Effector memory CD8-positive, alpha-beta T cell (primary cell): ENCODE measurements around the gene TMEM151A.
"Not testable (repeated sequence)": the region's sequence is repeated elsewhere in the genome, so short reads cannot be mapped to it uniquely, and the experiment has no call there.

Source experiments
- ATAC-seq: fragments of 150-1000 bp; cut with Tn5 transposase; replicated peaks from 2 replicates; pipeline ENCODE4 v1.10.0; 2021; ENCODE audit warnings: mild to moderate bottlenecking, moderate library complexity
- DNase-seq, 3 experiments: peaks; one replicate each; pipeline ENCODE4 v3.0.0; 2021
- H3K27ac Mint-ChIP-seq, 2 donors: one replicate each; pipeline ENCODE4 v1.8.0; 2022; ENCODE audit warnings: mild to moderate bottlenecking in 2 of 2, mixed read lengths in 2 of 2, moderate library complexity in 2 of 2
- H3K27me3 Mint-ChIP-seq, 2 donors: one replicate each; pipeline ENCODE4 v1.8.0; 2022; ENCODE audit warnings: mixed read lengths in 2 of 2
- H3K36me3 Mint-ChIP-seq: one replicate; pipeline ENCODE4 v1.8.0; 2022; ENCODE audit warnings: mild to moderate bottlenecking, moderate library complexity, mixed read lengths; ENCODE audit not compliant: insufficient read depth
- H3K4me1 Mint-ChIP-seq, 2 donors: one replicate each; pipeline ENCODE4 v1.8.0; 2022; ENCODE audit warnings: low read depth in 2 of 2, mixed read lengths in 2 of 2
- H3K4me3 Mint-ChIP-seq, 2 donors: one replicate each; pipeline ENCODE4 v1.8.0; 2022; ENCODE audit warnings: mild to moderate bottlenecking in 2 of 2, mixed read lengths in 2 of 2, moderate library complexity in 2 of 2
- H3K9me3 Mint-ChIP-seq, 2 donors: one replicate each; pipeline ENCODE4 v1.8.0; 2022; ENCODE audit warnings: mixed read lengths in 2 of 2

Gene TMEM151A

GRCh38 chr11:66320748-66321147 lies 29.1 kb downstream of the TMEM151A start:
- H3K36me3 Mint-ChIP-seq, H3K27ac Mint-ChIP-seq, ATAC-seq, DNase-seq, H3K4me3 Mint-ChIP-seq, H3K27me3 Mint-ChIP-seq, H3K9me3 Mint-ChIP-seq: not testable (repeated sequence)
- H3K4me1 Mint-ChIP-seq = peaks cover 25 to 31% of the 10 kb centered on the region in 2 donors

- Mint-ChIP-seq H3K4me1 (peaks cover 26 to 36% of the 10 kb centered on the region in 2 donors), H3K9me3 (no peaks in the 10 kb centered on the region), H3K36me3 (peaks cover 4% of the 10 kb centered on the region), H3K4me3 (no peak overlapping the region), H3K27ac (no peak overlapping the region), H3K27me3 (no peaks in the 10 kb centered on the region)
- ATAC-seq = no peak
- no peak for DNase-seq
These were observed 29.9 kb downstream of the TMEM151A start for GRCh38 chr11:66321606-66322005.

DNA sequence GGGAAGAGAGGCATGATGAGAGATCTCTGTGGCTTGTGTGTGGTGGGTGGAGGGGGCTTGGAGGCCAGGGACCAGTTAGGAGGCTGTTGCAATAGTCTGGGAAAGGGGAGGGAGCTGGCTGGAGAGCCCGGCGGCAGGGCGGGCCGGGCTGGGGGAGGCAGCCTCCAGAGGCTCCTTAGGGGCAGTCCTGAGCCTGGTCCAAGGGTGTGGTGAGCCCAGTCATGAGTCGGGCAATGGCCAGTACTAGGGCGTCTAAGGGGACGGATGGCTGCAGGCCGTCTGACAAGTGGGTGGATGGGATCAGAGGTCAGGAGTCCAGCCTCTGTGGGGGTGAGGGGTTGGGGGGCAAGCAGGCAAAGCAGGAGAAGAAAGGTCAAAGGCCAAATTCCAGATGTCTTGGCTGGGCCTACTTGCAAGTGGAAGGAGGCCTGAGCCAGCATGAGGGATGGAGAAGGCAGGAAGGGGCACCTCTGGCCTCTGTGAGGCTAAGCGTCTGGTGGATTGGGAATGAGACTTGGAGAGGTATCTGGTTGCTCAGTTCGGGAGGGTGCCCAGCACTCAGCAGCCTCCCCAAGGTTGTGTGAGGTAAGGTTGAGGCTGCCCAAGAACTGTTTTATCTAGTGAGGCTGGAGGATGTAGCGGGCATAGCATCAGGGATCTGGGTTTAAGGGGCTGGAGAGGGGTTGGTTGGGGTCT lies 31.2 kb downstream of the TMEM151A start:
- ATAC-seq (no peak), DNase-seq (no peak)
- H3K36me3 Mint-ChIP-seq = peaks cover 4% of the 10 kb centered on the region
- no peaks in the 10 kb centered on the region for H3K9me3 Mint-ChIP-seq
- no peak overlapping the region for H3K27ac Mint-ChIP-seq
- H3K4me1 Mint-ChIP-seq = peaks cover 29 to 43% of the 10 kb centered on the region in 2 donors
- no peaks in the 10 kb centered on the region for H3K27me3 Mint-ChIP-seq
- H3K4me3 Mint-ChIP-seq = no peak overlapping the region

GRCh38 chr11:66323684-66324083 lies 32.0 kb downstream of the TMEM151A start:
- Mint-ChIP-seq H3K27me3 (no peaks in the 10 kb centered on the region), H3K9me3 (no peaks in the 10 kb centered on the region), H3K4me3 (no peak overlapping the region), H3K27ac (no peak overlapping the region), H3K36me3 (peaks cover 8% of the 10 kb centered on the region), H3K4me1 (peaks cover 29 to 43% of the 10 kb centered on the region in 2 donors)
- ATAC-seq (no peak), DNase-seq (no peak)

- Mint-ChIP-seq H3K4me1 (peaks cover 24 to 34% of the 10 kb centered on the region in 2 donors), H3K4me3 (no peak overlapping the region), H3K9me3 (no peaks in the 10 kb centered on the region), H3K27ac (peak overlapping the region in 1 of 2 donors; percentile 67), H3K36me3 (peaks cover 8% of the 10 kb centered on the region), H3K27me3 (no peaks in the 10 kb centered on the region)
- ATAC-seq (no peak), DNase-seq (no peak)
These were observed 33.0 kb downstream of the TMEM151A start for GRCh38 chr11:66324664-66325063.

DNA sequence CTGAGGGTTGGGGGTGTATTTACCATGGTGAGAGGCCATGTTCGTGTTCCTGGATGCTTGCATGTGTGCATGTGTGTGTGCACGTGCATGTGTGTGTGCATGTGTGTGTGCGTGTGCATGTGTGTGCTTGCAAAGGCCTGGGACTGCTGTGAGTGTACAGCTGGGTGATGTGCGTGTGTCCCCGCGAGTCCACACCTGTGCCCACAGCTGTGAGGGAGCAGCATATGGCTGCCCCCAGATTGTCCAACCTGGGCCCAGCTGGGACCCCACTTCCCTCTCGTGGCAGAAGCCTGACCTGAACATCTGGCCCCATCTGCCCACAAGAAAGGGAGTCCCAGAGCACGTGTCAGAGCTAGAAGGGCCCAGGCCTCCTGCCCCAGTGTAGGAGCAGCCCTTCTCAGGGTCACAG lies 33.6 kb downstream of the TMEM151A start:
- Mint-ChIP-seq H3K4me1 (peaks cover 27 to 29% of the 10 kb centered on the region in 2 donors), H3K27me3 (no peaks in the 10 kb centered on the region), H3K4me3 (peak overlapping the region in 1 of 2 donors; percentile 11), H3K9me3 (no peaks in the 10 kb centered on the region), H3K27ac (peak overlapping the region in 1 of 2 donors; percentile 71), H3K36me3 (peaks cover 5% of the 10 kb centered on the region)
- no peak for DNase-seq
- no peak for ATAC-seq

GRCh38 chr11:66326261-66327111 lies 34.8 kb downstream of the TMEM151A start:
- DNase-seq (no peak), ATAC-seq (no peak)
- Mint-ChIP-seq H3K4me3 (peak overlapping the region; percentile 32 to 46), H3K27me3 (no peaks in the 10 kb centered on the region), H3K4me1 (peaks cover 27 to 29% of the 10 kb centered on the region in 2 donors), H3K36me3 (peaks cover 4% of the 10 kb centered on the region), H3K9me3 (no peaks in the 10 kb centered on the region), H3K27ac (peak overlapping the region; percentile 71 to 82)

- Mint-ChIP-seq H3K27me3 (no peaks in the 10 kb centered on the region), H3K9me3 (no peaks in the 10 kb centered on the region), H3K4me3 (peak overlapping the region; percentile 27 to 32), H3K27ac (peak overlapping the region; percentile 0 to 66), H3K36me3 (peaks cover 4% of the 10 kb centered on the region), H3K4me1 (peaks cover 27 to 29% of the 10 kb centered on the region in 2 donors)
- no peak for ATAC-seq
- no peak for DNase-seq
These were observed 35.7 kb downstream of the TMEM151A start for GRCh38 chr11:66327171-66328030.

DNA sequence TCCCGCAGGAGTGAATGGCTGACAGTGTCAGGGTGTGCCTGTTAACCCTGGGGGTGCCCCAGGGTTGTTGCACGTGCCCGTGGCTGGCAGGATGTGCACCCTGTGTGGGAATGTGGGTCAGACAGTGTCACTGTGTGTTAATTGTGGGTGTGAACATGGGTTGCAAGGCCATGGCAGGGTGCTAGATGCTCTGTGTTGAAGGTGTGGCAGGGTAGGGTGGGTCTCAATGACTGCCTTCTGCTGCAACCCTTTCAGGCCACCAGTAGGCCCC lies 36.3 kb downstream of the TMEM151A start:
- DNase-seq = peak; percentile 71 to 79 (median 74)
- H3K4me3 Mint-ChIP-seq = peak overlapping the region; percentile 27 to 32

GRCh38 chr11:66328302-66329144 lies 36.8 kb downstream of the TMEM151A start:
- H3K9me3 Mint-ChIP-seq = no peaks in the 10 kb centered on the region
- H3K4me3 Mint-ChIP-seq = peak overlapping the region; percentile 27 to 32
- H3K27ac Mint-ChIP-seq = peak overlapping the region; percentile 0 to 66
- no peaks in the 10 kb centered on the region for H3K27me3 Mint-ChIP-seq
- peaks cover 27 to 29% of the 10 kb centered on the region in 2 donors for H3K4me1 Mint-ChIP-seq
- peaks cover 4% of the 10 kb centered on the region for H3K36me3 Mint-ChIP-seq
- ATAC-seq (peak; percentile 69), DNase-seq (peak; percentile 75 to 81 (median 79))

More for the DNA sequence above, 36.3 kb downstream of the TMEM151A start:
- peak; percentile 93 for ATAC-seq
- no peaks in the 10 kb centered on the region for H3K9me3 Mint-ChIP-seq
- no peaks in the 10 kb centered on the region for H3K27me3 Mint-ChIP-seq
- H3K36me3 Mint-ChIP-seq = peaks cover 4% of the 10 kb centered on the region
- peaks cover 27 to 29% of the 10 kb centered on the region in 2 donors for H3K4me1 Mint-ChIP-seq
- peak overlapping the region; percentile 0 to 66 for H3K27ac Mint-ChIP-seq

- H3K9me3 Mint-ChIP-seq = no peaks in the 10 kb centered on the region
- peak overlapping the region in 1 of 2 donors; percentile 66 for H3K27ac Mint-ChIP-seq
- peaks cover 4% of the 10 kb centered on the region for H3K36me3 Mint-ChIP-seq
- DNase-seq (no peak), ATAC-seq (no peak)
- H3K4me3 Mint-ChIP-seq = peak overlapping the region; percentile 15 to 32
- H3K27me3 Mint-ChIP-seq = no peaks in the 10 kb centered on the region
- peaks cover 26 to 27% of the 10 kb centered on the region in 2 donors for H3K4me1 Mint-ChIP-seq
These were observed 37.5 kb downstream of the TMEM151A start for GRCh38 chr11:66329165-66329673.

DNA sequence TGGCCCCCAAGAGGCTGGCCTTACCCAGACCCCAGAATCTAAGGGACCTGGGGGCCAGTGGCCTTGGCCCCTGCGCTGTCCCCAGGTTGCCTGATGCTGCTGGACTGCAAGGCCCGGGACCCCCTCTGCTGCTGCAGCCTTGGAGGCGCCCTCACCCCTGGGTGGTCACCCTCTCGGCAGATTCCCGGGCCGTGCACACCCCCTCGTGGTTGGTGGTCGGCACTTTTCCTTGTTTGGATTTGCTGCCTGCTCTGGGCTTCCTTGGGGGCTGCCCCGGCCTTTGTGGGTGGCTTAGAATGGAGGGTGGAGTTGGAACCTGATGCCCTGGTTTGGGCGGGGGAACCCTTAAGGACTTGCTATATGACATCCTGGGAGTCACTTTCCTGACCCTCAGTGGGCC lies 39.2 kb downstream of the TMEM151A start:
- no peak for ATAC-seq
- Mint-ChIP-seq H3K27me3 (no peaks in the 10 kb centered on the region), H3K9me3 (no peaks in the 10 kb centered on the region)

More for the DNA sequence above, 39.2 kb downstream of the TMEM151A start:
- no peak overlapping the region for H3K4me3 Mint-ChIP-seq
- no peak overlapping the region for H3K27ac Mint-ChIP-seq
- no peak for DNase-seq
- H3K4me1 Mint-ChIP-seq = peaks cover 25 to 29% of the 10 kb centered on the region in 2 donors
- peaks cover 4% of the 10 kb centered on the region for H3K36me3 Mint-ChIP-seq
